GM21360 (cell line): ENCODE measurements around the gene BMP7.
"Not testable (repeated sequence)": the region's sequence is repeated elsewhere in the genome, so short reads cannot be mapped to it uniquely, and the experiment has no call there.

Experiments used
- ATAC-seq: cut with Tn5 transposase; IDR thresholded peaks from one replicate; pipeline ENCODE4 v1.9.1; 2021; ENCODE audit warnings: mild to moderate bottlenecking, moderate library complexity; ENCODE audit not compliant: unreplicated experiment

BMP7 gene

DNA sequence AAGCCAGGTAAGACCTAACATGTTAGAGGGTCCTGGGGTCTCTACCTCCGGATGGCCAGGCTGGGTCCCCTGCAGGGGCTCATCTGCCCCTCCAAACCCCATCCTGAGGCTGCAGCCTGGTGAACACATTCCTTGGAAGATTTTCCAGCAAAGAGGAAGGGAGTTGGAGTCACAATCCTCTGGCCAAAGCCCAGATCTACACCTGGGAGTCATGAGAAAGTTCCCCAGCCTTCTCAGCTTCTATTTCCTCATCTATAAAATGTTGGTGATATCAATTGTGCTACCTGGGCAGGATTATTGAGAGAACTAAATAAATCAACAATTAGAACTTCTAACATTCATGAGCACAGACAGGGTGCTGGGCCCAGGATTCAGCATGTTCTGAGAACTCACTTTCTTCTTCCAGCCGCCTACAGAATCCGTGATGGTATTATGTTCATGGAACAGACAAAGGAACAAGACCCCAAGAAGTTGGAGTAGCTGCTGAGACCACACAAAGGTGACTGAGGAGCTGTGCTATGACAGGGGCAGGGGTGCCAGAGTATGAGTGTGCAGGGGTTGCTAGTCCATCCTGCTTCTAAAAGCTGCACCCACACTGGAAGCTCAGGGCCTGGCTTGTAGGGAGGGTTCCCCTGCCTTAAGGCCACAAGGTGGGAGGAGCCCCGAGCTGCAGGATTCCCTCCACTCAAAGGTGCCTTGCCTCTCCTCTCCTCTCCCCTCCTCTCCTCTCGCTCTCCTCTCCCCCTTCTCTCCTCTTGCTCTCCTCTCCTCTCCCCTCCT is 68.9 kb downstream of the BMP7 start:
- no peak for ATAC-seq

DNA sequence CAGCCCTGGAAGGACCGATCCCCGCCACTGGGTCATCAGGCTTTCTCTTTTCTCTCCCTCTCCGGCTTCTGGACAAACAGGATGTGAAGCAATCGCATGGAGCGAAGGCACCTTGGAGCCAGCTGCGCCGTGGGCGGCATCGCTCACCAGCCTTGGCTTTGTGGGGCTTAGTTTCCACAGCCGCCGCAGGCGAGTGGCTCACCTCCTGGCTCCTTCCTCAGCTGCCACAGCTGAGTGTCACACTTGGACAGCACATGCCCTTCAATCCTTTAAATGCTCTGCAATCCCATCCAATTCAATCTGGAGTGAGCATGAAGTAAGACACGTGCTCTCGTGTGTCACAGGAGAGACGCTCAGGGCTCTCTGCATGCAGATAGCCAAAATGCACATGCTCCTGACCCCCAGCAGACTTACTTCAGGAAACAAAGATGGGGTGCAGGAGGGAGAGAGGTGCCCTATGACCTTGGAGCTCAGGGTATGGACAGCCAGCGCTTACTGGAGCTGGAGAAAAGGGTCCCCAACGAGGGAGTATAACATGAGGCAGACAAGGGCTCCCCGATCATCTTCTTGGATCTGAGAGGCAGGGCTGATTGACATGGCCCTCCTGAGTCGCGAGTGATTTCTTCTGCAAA is 70.9 kb downstream of the BMP7 start:
- no peak for ATAC-seq

GRCh38 chr20:57195023-57195422 is 71.4 kb downstream of the BMP7 start:
- no peak for ATAC-seq

DNA sequence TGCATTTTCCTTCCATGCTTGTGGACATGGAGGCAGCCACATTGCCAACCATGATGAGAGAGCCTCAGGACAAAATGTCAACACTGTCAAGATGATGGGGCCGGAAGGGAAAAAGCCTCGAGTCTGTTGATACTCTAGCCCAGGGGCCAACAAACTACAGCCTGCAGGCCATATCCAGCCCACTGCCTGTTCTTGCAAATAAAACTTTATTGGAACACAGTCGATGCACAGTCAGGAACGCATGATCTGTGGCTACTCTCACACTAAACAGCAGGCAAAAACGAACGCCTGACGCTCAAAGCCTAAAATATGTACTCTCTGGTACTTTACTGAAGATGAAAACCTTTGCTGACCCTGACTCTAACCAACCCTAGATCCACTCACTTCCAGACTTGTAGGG is 72.3 kb downstream of the BMP7 start:
- ATAC-seq, result no peak

DNA sequence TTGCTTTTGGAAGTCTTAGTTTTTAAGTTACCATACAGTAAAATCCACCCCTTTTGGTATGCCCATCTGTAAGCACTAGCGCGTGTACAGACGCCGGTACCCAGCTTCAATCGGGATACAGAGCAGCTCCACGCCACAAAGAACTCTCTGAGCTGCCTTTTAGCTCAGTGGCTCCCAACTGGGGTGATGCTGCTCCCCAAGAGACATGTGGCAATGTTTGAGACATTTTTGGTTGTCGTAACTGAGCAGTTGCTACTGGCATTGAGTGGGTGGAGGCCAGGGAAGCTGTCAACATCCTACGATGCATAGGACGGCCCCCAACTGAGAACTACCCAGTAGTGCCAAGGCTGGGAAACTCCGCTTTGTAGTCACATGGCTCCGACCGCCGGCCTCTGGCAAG is 73.3 kb downstream of the BMP7 start:
- ATAC-seq, result no peak

- no peak for ATAC-seq
Measured at GRCh38 chr20:57192311-57192710, 74.1 kb downstream of the BMP7 start.

GRCh38 chr20:57191265-57191638 is 75.2 kb downstream of the BMP7 start:
- ATAC-seq, result not testable (repeated sequence)

GRCh38 chr20:57190536-57191264 is 75.7 kb downstream of the BMP7 start:
- ATAC-seq, result no peak

- no peak for ATAC-seq
Measured at GRCh38 chr20:57189713-57190112, 76.7 kb downstream of the BMP7 start.

DNA sequence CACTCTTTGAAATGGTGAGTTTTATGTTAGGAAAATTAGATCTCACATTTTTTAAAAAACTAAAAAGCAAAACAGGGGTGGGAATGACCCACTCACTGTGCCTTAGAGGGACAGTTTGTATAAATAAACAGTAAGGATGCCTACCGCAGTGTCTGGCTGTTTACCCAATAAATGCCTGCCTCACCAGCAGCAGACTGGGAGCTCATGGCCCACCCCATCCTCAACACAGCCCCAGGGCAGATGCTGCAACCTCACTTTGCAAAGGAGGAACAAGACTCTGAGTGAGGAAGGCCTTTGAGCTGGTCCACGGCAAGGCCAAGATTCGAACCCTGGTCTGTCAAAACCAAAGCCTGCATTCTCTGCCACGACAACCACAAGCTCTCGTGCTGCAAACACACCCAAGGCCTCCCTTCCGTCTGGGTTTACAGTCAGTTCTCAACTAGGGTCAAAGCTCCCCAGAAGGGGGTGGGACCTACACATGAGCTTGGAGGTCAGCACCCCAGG is 77.8 kb downstream of the BMP7 start:
- no peak for ATAC-seq

DNA sequence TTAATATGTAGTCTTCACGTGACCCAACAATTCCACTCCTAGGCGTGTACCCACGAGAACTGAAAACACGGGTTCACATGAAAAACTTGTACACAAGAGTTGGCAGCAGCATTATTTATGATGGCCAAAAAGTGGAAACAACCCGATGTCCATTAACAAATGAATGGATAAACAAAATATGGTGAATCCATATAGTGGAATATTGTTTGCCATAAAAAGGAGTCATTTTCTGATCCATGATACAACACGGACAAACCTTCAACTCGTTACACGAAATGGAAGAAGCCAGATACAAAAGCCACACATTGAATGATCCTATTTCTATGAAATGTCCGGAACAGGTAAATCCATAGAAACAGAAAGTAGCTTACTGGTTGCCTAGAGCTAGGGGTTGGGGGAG is 78.4 kb downstream of the BMP7 start:
- no peak for ATAC-seq

DNA sequence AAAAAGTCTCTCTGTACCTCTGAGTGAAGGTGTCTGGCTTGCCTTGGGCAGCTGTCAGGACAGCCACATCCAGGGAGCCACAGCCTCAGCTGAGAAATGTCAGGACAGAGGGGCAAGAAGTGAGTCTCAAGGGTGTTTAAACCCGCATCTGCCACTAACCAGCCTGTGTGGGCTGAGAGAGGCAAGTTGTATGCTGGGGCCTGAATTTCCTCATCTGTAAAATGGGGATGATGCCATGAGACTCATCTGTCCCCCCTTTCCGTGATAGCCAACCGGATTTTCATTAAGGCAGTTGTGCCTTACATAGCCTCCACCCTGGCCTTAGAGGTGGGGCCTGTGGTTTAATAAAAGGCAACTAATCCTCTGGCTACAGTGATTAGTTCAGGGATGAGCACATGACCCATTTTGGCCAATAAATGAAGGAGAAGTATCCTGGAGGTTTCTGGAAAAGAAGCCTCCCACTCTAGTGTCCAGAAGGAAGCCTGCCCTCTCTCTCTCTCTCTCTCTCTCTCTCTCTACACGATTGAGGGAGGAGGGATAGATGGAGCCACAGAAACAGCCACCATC is 79.3 kb downstream of the BMP7 start:
- ATAC-seq, result no peak

GRCh38 chr20:57186192-57186591 is 80.2 kb downstream of the BMP7 start:
- ATAC-seq, result no peak

DNA sequence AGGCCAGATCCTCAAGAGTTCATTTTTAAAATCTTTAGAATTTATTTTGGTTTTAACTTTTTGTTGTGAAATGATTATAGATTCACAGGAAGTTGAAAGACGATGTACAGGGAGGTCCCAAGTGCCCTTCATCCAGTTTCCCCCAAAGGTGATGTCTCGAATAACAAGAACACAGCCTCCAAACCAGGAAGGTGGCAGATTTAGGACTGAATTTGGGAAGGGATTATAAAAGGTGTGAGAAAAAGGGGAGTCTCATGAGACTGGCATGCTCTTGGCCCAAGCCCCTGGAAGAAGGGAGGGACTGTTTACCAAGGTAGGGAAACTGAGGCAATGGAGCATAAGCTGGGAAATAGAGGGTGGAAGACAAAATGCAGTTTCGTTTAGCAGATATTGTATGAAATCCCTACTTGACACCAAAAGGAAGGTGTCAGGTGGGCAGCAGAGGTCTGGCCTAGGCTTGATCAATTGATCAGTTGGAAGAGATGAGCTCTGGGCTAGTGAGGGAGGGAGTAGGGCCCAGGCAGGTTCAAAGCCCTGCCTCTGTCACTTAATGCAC is 81.2 kb downstream of the BMP7 start:
- ATAC-seq, result no peak

DNA sequence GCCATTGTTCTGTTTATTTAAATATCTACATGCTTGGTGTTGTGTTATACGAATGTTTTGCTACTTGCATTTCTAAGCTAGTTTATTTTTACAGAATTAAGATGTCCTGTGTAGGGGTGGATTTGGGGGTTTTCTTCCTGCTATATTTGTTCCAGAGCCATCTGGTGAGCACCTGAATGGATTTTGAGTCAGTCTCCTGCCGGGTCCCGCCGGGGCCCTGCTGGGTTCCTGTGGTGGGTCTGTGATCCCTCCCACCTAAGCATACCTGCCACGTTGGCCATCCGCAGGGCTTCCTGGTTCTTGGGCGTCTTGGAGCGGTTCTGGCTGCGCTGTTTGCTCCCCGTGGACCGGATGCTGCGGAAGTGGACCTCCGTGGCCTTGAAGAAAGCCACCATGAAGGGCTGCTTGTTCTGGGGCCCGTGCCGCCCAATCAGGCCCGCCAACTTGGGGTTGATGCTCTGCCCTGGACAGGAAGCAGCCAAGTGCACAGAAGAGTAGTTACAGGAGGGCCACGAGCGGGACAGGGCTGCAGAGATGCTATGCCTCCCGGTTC is 82.9 kb downstream of the BMP7 start:
- ATAC-seq, result no peak

DNA sequence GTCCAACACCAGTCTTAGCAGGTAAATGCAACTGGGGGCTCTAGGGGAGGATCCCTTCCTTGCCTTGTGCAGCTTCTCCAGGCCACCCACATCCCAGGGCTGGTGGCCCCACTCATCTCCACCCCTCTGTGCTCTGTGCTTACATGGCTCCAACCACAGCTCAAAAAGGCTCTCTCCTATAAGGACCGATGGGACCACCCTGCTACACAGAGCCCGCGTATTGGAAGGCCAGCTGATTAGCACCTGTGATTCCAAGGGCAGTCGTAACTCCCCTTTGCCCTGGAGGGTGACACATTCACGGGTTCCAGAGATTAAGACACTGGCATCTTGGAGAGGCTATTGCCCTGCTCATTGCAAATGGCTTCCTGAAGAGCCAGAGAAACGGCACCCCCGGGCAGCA is 84.8 kb downstream of the BMP7 start:
- no peak for ATAC-seq

GRCh38 chr20:57180954-57181353 is 85.5 kb downstream of the BMP7 start:
- no peak for ATAC-seq

DNA sequence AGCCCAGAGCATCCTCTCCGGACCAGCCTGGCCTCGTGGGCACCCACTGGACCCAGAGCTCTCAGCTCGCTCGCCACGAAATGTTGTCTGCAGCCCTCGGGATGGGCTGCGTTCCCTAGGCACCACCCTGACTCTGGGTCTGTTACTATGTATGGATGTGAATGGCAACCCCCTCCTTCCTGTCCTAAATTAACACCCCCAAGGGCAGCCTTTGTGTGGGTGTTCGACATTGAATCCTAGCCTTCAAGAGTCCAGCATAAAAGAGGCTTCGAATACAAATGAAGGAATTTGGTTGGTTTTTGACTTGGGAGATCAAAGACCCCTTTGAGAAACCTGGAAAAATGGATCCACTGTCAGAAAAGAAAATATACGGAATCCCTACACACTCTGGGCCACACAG is 86.1 kb downstream of the BMP7 start:
- no peak for ATAC-seq

DNA sequence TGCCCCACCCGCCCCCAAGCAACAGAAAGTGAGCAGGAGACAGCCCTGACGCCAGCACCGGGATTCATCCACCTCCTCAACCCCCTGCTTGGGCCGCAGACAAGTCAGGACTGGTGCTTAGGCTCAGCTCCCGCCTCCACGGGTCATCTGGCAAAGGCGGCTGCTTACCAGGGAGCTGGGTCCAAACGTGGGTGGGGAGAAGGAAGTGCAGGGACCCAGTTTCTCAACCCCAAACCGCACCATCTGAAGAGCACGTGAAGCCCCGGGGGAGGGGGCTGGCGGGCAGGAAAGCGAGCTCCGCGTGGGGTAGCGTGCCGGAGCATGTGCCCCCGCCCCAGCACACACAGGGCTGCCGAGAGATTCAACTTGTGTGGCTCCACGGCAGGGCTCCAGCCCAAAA is 87.2 kb downstream of the BMP7 start:
- ATAC-seq, result no peak

GRCh38 chr20:57178582-57179111 is 87.8 kb downstream of the BMP7 start:
- ATAC-seq, result no peak
